Measurements from ENCODE around the gene CDK11B. TPM values are rescaled to one million over a fixed set of nuclear protein-coding genes. Genes with fewer than 3 reads are reported as not detected.

CDK11B gene
- total and polyA plus RNA-seq, 2 experiments from 2014 or later, result 22.4 to 76.7 TPM

DNA sequence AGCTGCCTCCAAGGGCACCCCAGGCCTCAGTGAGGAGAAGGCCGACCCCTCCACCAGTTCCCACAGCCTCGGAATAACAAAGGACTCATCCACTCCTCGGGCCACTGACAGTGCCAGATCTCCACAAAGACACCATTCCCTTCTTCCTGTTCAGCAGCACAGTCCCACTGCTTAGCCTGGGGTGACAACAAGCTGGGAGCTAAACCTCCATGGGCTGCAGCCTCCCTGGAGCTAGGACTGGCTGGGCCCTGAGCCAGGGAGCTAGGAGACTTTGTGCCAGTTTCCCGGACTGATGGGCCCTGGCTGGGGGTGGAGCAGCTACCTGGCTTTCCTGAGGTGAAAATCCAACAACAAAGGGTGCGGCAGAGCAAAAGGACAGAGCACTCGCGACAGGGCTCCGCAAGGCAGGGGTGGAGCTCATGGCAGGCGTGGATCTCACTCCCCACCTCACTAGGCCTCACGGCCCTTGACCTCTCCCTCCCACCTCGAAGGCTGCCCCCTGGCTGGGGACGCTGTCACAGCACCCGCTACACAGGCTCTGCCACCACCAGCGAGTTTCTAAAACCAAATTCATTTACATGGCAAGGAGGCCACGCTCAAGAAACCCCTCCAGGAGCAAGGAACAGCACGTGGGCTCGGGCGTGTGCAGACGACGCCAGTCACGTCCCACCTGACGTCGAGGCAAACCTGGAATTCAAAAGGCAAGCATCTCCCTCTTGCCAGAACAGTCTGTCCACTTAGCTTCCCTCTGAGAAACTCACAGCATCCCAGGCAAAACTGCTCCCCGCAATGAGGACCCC lies 20.0 kb upstream of the CDK11B start:
- Histone ChIP-seq H3K27me3 (ENCODE audit: insufficient read depth) (no peaks in the 10 kb centered on the region), H3K4me3 (no peak overlapping the region), H3K36me3 (ENCODE audit: insufficient read depth) (no peaks in the 10 kb centered on the region), H3K9me2 (ENCODE audit: insufficient read depth) (no peaks in the 10 kb centered on the region), H3K79me2 (replicated peaks; ENCODE audit: insufficient read depth) (peaks cover 60% of the 10 kb centered on the region), H3K4me2 (peak overlapping the region; percentile 51; the same call in 1 of the 2 replicates), H3K27ac (ENCODE audit: low read depth) (peak overlapping the region; percentile 80; the same call in 1 of the 2 replicates), H4K20me1 (replicated peaks; ENCODE audit: insufficient read depth) (peaks cover 17% of the 10 kb centered on the region; the same call in 1 of the 2 replicates), H3F3A (replicated peaks; ENCODE audit: low read depth) (peaks cover 11% of the 10 kb centered on the region; the same call in 1 of the 2 replicates), H2AFZ (no peak overlapping the region), H3K4me1 (ENCODE audit: insufficient read depth) (peaks cover 3% of the 10 kb centered on the region)
- H3K4me3 Mint-ChIP-seq, result peak overlapping the region; percentile 16; the same call in 1 of the 3 replicates
- TF ChIP-seq JUNB (IDR thresholded peaks at IDR 0.05; ENCODE audit: unreplicated experiment), result no peak
- peak; percentile 50 to 62 for TF ChIP-seq CTCF (conservative IDR thresholded peaks at IDR 0.05; ENCODE audit: low read depth in 2 of 2)
- H3K27ac Mint-ChIP-seq, result peak overlapping the region; percentile 94
- ATAC-seq, result peak; percentile 72
- peaks cover 15% of the 10 kb centered on the region for H3K27me3 Mint-ChIP-seq (ENCODE audit: insufficient read depth, low read depth, poor library complexity)
- H3K36me3 Mint-ChIP-seq (ENCODE audit: low read depth), result peaks cover 9% of the 10 kb centered on the region
- DNase-seq (ENCODE audit: low spot score), result peak; percentile 70
- H3K9me3 Mint-ChIP-seq, result no peaks in the 10 kb centered on the region
- peaks cover 33% of the 10 kb centered on the region for H3K4me1 Mint-ChIP-seq

GRCh38 chr1:1677718-1678580 lies 19.1 kb upstream of the CDK11B start:
- H3K4me1 ChIP-seq (ENCODE audit: insufficient read depth), result no peaks in the 10 kb centered on the region; the same call in 1 of the 2 replicates
- H3K4me3 Mint-ChIP-seq, result no peak overlapping the region; the same call in 2 of the 3 replicates
- TF ChIP-seq EZH2phosphoT487 (IDR thresholded peaks at IDR 0.05; ENCODE audit: unreplicated experiment), result no peak
- no peak for TF ChIP-seq POLR2AphosphoS5 (IDR thresholded peaks at IDR 0.05; ENCODE audit: low read depth)
- TF ChIP-seq ZNF331 (CRISPR knock-in tag; IDR thresholded peaks at IDR 0.05; ENCODE audit: low read depth), result no peak
- TF ChIP-seq EZH2 (IDR thresholded peaks at IDR 0.05; ENCODE audit: low read depth, unreplicated experiment), result no peak
- TF ChIP-seq, protein P1, sequence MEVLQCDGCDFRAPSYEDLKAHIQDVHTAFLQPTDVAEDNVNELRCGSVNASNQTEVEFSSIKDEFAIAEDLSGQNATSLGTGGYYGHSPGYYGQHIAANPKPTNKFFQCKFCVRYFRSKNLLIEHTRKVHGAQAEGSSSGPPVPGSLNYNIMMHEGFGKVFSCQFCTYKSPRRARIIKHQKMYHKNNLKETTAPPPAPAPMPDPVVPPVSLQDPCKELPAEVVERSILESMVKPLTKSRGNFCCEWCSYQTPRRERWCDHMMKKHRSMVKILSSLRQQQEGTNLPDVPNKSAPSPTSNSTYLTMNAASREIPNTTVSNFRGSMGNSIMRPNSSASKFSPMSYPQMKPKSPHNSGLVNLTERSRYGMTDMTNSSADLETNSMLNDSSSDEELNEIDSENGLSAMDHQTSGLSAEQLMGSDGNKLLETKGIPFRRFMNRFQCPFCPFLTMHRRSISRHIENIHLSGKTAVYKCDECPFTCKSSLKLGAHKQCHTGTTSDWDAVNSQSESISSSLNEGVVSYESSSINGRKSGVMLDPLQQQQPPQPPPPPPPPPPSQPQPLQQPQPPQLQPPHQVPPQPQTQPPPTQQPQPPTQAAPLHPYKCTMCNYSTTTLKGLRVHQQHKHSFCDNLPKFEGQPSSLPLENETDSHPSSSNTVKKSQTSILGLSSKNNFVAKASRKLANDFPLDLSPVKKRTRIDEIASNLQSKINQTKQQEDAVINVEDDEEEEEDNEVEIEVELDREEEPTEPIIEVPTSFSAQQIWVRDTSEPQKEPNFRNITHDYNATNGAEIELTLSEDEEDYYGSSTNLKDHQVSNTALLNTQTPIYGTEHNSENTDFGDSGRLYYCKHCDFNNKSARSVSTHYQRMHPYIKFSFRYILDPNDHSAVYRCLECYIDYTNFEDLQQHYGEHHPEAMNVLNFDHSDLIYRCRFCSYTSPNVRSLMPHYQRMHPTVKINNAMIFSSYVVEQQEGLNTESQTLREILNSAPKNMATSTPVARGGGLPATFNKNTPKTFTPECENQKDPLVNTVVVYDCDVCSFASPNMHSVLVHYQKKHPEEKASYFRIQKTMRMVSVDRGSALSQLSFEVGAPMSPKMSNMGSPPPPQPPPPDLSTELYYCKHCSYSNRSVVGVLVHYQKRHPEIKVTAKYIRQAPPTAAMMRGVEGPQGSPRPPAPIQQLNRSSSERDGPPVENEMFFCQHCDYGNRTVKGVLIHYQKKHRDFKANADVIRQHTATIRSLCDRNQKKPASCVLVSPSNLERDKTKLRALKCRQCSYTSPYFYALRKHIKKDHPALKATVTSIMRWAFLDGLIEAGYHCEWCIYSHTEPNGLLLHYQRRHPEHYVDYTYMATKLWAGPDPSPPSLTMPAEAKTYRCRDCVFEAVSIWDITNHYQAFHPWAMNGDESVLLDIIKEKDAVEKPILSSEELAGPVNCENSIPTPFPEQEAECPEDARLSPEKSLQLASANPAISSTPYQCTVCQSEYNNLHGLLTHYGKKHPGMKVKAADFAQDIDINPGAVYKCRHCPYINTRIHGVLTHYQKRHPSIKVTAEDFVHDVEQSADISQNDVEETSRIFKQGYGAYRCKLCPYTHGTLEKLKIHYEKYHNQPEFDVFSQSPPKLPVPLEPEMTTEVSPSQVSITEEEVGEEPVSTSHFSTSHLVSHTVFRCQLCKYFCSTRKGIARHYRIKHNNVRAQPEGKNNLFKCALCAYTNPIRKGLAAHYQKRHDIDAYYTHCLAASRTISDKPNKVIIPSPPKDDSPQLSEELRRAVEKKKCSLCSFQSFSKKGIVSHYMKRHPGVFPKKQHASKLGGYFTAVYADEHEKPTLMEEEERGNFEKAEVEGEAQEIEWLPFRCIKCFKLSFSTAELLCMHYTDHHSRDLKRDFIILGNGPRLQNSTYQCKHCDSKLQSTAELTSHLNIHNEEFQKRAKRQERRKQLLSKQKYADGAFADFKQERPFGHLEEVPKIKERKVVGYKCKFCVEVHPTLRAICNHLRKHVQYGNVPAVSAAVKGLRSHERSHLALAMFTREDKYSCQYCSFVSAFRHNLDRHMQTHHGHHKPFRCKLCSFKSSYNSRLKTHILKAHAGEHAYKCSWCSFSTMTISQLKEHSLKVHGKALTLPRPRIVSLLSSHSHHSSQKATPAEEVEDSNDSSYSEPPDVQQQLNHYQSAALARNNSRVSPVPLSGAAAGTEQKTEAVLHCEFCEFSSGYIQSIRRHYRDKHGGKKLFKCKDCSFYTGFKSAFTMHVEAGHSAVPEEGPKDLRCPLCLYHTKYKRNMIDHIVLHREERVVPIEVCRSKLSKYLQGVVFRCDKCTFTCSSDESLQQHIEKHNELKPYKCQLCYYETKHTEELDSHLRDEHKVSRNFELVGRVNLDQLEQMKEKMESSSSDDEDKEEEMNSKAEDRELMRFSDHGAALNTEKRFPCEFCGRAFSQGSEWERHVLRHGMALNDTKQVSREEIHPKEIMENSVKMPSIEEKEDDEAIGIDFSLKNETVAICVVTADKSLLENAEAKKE (CRISPR knock-in tag; IDR thresholded peaks at IDR 0.05), result no peak
- no peak for TF ChIP-seq ZNF114 (CRISPR knock-in tag; IDR thresholded peaks at IDR 0.05)
- no peak for TF ChIP-seq CREB1 (CRISPR knock-in tag; IDR thresholded peaks at IDR 0.05; ENCODE audit: low read depth)
- TF ChIP-seq JUNB (IDR thresholded peaks at IDR 0.05; ENCODE audit: unreplicated experiment), result no peak
- no peak for TF ChIP-seq STAT1 (IDR thresholded peaks at IDR 0.05; ENCODE audit: unreplicated experiment)
- 0 out of 2 replicates have a peak overlapping the region, but pooled peaks have one; percentile 38 for H3K4me2 ChIP-seq
- ATAC-seq, result peak; percentile 10; the same call in 1 of the 3 replicates
- H3K9me3 Mint-ChIP-seq, result no peaks in the 10 kb centered on the region
- peaks cover 15% of the 10 kb centered on the region; the same call in 1 of the 2 replicates for H4K20me1 ChIP-seq (replicated peaks; ENCODE audit: insufficient read depth)
- H3K27me3 Mint-ChIP-seq (ENCODE audit: insufficient read depth, low read depth, poor library complexity), result peaks cover 15% of the 10 kb centered on the region
- peaks cover 24% of the 10 kb centered on the region for H3K4me1 Mint-ChIP-seq
- H3K27ac ChIP-seq (ENCODE audit: low read depth), result peak overlapping the region; percentile 80; the same call in 1 of the 2 replicates
- H3K79me2 ChIP-seq (replicated peaks; ENCODE audit: insufficient read depth), result peaks cover 54% of the 10 kb centered on the region
- H2AFZ ChIP-seq, result no peak overlapping the region
- H3F3A ChIP-seq (replicated peaks; ENCODE audit: low read depth), result peaks cover 8% of the 10 kb centered on the region; the same call in 1 of the 2 replicates
- H3K27ac Mint-ChIP-seq, result peak overlapping the region; percentile 94
- no peaks in the 10 kb centered on the region for H3K9me2 ChIP-seq (ENCODE audit: insufficient read depth)
- H3K27me3 ChIP-seq (ENCODE audit: insufficient read depth), result no peaks in the 10 kb centered on the region
- H3K36me3 ChIP-seq (ENCODE audit: insufficient read depth), result no peaks in the 10 kb centered on the region
- no peak overlapping the region for H3K4me3 ChIP-seq
- peak; percentile 31 for DNase-seq (ENCODE audit: low spot score)
- H3K36me3 Mint-ChIP-seq (ENCODE audit: low read depth), result peaks cover 14% of the 10 kb centered on the region
